Measurements from ENCODE around the gene USP40.

USP40 gene

GRCh38 chr2:233473878-233474277 is 92.7 kb downstream of the USP40 start:
- TF ChIP-seq ZFX (IDR thresholded peaks at IDR 0.05), result no peak
- no peak for TF ChIP-seq CTCF (conservative IDR thresholded peaks at IDR 0.05)
- H3K27ac ChIP-seq, result no peak overlapping the region

- TF ChIP-seq CTCF (conservative IDR thresholded peaks at IDR 0.05), result no peak
- TF ChIP-seq ZFX (IDR thresholded peaks at IDR 0.05), result no peak
- no peak overlapping the region for H3K27ac ChIP-seq
Observed at GRCh38 chr2:233473386-233473791, 93.2 kb downstream of the USP40 start.

- H3K27ac ChIP-seq, result no peak overlapping the region
- TF ChIP-seq ZFX (IDR thresholded peaks at IDR 0.05), result no peak
- TF ChIP-seq CTCF (conservative IDR thresholded peaks at IDR 0.05), result no peak
Observed at GRCh38 chr2:233471291-233472035, 95.1 kb downstream of the USP40 start.

GRCh38 chr2:233470839-233471238 is 95.7 kb downstream of the USP40 start:
- no peak overlapping the region for H3K27ac ChIP-seq
- TF ChIP-seq ZFX (IDR thresholded peaks at IDR 0.05) (no peak), CTCF (conservative IDR thresholded peaks at IDR 0.05) (no peak)

GRCh38 chr2:233470011-233470687 is 96.4 kb downstream of the USP40 start:
- no peak overlapping the region for H3K27ac ChIP-seq
- TF ChIP-seq CTCF (conservative IDR thresholded peaks at IDR 0.05), result no peak
- no peak for TF ChIP-seq ZFX (IDR thresholded peaks at IDR 0.05)

GRCh38 chr2:233469261-233470010 is 97.1 kb downstream of the USP40 start:
- H3K27ac ChIP-seq, result no peak overlapping the region
- TF ChIP-seq ZFX (IDR thresholded peaks at IDR 0.05) (no peak), CTCF (conservative IDR thresholded peaks at IDR 0.05) (no peak)

- TF ChIP-seq CTCF (conservative IDR thresholded peaks at IDR 0.05) (no peak), ZFX (IDR thresholded peaks at IDR 0.05) (no peak)
- no peak overlapping the region for H3K27ac ChIP-seq
Observed at GRCh38 chr2:233468741-233469110, 97.9 kb downstream of the USP40 start.

Measured in C4-2B (cell line).